GM21529 (cell line): ENCODE measurements around the gene FGF14.

Experiments used
- ATAC-seq: cut with Tn5 transposase; IDR thresholded peaks from one replicate; pipeline ENCODE4 v1.9.1; 2021; ENCODE audit not compliant: unreplicated experiment

Gene FGF14

GRCh38 chr13:102260256-102260655, 141.6 kb downstream of the FGF14 start:
- no peak for ATAC-seq

- no peak for ATAC-seq
Measured at GRCh38 chr13:102255409-102255808, 146.4 kb downstream of the FGF14 start.

GRCh38 chr13:102251817-102252216, 150.0 kb downstream of the FGF14 start:
- no peak for ATAC-seq

DNA sequence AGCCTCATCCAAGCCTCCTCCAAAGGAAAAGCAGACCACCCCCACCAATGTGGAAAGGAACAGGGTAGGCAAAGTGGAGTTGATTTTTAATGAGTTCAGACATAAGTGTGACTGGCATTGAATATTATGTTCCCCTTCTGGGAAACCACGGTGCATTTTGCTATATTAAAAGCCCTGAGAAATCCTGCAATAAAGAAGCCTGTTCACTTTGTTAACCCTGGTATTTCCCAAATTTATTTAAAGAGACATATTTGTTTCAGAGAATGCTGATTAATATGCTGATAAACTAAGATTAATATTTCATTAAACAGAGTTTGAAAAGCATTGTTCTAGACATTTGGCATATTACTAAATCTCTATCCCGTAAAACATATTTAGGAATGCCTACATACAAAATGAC, 151.4 kb downstream of the FGF14 start:
- no peak for ATAC-seq

- ATAC-seq, result no peak
Measured at GRCh38 chr13:102244607-102245227, 157.1 kb downstream of the FGF14 start.

- ATAC-seq, result no peak
Measured at GRCh38 chr13:102240110-102240509, 161.7 kb downstream of the FGF14 start.

DNA sequence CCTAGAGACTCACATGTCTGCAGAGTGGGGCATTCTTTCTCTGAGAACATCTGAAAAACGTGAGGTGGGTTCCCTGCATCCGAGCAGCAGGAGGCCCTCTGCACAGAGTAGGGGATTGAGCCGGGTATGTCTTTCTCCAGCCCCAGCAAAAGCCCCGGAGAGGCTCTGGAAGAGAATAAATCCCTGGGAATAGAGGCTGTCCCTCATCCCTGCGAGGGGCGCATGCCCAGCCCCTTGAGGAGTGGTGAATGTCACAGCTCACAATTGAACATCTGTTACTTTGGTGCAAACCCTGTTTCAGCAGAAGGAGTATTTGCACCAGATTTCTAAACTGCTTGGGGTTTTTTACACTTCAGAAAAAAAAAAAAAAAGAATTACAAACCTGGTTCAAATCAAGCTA, 164.6 kb downstream of the FGF14 start:
- ATAC-seq, result no peak

GRCh38 chr13:102236830-102237229, 165.0 kb downstream of the FGF14 start:
- no peak for ATAC-seq

GRCh38 chr13:102236341-102236740, 165.5 kb downstream of the FGF14 start:
- ATAC-seq, result no peak

DNA sequence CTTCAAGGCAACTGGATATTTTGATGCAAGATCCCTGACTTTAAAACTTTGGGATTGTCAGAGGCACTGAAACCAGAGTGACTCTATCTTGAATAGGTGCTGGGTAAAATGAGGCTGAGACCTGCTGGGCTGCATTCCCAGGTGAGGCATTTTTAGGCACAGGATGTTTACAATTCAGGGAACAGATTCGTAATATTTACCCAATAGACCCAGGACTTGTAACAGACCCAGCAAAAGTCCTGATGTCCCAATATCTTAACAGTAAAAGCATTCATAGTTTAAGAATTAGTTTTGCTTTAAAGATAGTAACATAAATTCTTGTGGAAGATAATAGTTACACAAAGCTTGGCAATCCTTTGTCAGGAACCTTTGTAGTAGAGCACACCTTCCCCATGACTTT, 166.2 kb downstream of the FGF14 start:
- ATAC-seq, result no peak

DNA sequence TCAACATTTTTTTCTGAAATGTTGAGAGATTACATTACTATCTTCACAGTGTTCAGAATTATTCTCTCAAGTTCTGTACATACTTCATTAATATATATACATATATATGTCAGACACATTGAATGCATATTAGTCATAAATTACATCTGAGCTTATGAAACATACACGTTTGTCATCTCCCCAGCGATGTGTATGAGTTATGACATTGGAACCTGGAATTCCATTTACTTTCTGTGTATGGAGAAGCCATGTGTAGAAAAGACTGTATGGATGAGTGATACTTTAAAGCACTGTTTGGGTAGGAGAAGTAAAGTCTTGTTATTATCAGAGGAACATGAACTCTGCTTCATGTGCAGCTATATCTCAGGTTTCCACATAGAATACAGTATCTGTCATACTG, 167.2 kb downstream of the FGF14 start:
- ATAC-seq, result no peak

GRCh38 chr13:102233566-102234208, 168.2 kb downstream of the FGF14 start:
- no peak for ATAC-seq

GRCh38 chr13:102231479-102231878, 170.4 kb downstream of the FGF14 start:
- ATAC-seq, result no peak

DNA sequence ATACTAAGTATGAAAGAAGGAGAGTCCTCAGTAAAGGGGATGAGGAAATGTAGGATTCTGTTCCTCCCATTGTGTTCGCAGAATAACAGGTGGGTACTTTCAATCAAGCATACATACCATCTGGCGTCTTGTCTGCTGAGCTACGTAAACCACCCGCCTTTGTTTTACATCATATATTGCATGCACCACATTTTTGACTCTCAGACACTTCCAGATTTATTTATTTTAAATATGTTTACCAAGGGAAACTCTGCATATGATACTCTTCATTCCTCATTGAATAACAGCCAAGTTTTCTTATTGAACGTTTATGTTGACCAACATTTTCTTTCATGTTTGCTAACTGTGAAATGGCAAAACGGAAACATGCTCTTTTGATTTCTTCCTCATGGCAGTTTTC, 174.1 kb downstream of the FGF14 start:
- ATAC-seq, result no peak

- no peak for ATAC-seq
Measured at GRCh38 chr13:102226591-102226990, 175.3 kb downstream of the FGF14 start.

DNA sequence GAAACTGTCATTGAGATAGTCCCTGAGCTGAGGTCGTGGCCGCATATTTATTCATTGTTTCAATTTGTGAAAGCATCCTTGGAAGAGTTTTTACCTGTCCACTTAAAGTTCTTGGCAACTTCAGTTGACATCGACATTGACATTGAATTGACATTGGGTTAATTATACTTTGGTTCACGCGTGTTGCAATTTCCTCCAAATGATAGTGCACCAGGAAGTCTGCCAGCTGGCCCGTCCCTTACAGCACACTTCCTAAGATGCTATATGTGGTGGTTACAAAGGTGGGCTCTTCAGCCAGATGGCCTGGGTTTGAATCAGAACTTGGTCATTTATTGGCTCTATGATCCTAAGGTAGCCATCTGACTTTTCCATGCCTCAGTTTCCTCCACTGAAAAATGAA, 176.0 kb downstream of the FGF14 start:
- no peak for ATAC-seq

DNA sequence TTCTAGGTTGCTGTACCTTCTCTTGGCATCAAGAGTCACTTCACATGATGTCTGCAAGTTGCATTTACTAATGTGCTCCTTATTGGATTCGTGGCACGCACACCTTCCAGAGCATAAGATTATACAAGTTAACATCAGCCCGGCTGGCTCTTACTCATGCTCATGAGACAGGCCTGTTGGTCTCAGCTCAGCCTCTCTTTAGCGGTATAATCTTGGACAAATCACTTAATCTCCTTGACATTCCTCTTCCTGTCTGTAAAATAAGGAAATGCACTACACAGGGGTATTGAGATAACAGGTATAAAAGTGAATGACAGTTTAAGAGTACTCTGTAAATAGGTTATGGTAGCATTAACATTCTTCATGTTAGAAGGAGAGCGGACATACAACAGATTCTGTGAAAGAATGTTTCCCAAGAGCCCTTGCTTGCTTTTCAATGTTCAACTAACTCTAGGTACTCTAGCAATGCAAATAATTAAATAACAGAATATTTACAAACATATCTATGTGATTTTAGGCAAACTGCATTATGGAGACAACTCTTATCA, 181.1 kb downstream of the FGF14 start:
- ATAC-seq, result no peak

DNA sequence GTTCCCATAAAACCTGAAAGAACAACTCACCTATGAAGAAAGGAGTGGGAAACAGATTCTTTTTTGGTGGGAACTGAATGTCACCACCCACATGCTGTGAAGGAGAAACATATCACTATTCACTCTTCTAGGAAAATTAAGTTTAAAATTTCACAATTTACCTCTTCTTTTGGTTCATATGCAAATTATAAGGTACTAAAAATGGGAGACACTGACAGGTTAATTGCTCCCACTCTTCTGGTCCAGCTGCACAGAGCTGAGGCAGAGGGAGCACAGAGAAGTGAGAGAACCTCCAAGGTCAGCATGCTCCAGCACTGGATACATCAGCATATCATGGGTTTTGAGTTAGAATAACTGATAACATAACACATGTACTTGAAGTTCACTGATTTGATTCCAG, 186.9 kb downstream of the FGF14 start:
- no peak for ATAC-seq

GRCh38 chr13:102212729-102213128, 189.1 kb downstream of the FGF14 start:
- ATAC-seq, result no peak

DNA sequence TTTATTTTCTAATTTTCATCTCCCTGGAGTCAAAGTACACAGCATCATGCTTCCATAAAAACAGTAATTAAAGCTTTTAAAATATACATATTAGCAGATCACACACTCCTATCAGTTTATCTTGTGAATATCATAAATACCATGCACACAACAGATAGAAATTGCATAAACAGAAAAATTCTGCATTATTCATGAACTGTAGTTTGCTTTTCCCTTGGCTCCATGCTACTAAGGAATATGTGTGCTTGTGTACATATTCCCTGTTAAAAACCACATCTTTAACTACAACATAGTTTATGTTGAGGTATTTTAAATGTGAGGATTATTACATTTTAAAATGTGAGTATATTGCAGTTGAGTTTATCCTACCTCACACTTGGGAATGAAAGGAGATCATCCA, 193.5 kb downstream of the FGF14 start:
- no peak for ATAC-seq

DNA sequence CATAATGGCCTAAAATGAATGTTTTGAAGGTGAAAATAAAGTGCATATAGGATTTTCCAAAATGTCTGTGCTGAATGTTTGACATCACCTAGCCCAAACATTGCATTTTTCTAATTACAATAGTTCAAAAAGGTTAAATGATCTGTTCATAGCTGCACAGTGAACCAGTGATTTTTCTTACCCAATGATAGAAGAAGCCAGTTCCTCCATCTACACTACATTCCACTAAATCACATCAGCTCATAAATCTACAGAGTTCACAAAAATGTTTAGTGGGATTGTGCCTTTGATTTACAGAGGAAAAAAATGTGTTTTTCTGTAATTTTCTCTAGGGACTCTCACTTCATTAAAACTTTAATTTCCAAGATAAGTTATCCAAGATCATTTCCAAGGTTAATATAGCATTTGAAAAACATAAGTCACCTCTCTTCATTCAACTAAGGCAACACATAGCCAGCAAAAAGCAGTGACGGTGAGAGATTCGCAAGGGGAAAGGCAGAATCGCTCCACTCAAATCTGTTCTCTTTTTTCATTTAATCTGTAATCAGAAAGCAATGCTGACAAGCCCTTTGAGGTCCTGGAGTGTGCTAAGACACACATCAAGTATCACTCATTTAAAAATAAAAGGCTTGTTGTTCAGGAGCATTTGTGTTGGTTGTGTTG, 194.0 kb downstream of the FGF14 start:
- ATAC-seq, result no peak

- ATAC-seq, result no peak
Measured at GRCh38 chr13:102203718-102204117, 198.1 kb downstream of the FGF14 start.
